ENCODE results near the gene TJP2. TPM values are rescaled to one million over a fixed set of nuclear protein-coding genes. Genes with fewer than 3 reads are reported as not detected.

Gene TJP2
- total RNA-seq, 1 donor from 2014 or later: 6.0 TPM

- H3K4me3 Mint-ChIP-seq (ENCODE audit: unreplicated experiment): no peak overlapping the region
- TF ChIP-seq CTCF (IDR thresholded peaks at IDR 0.05; ENCODE audit: partially characterized antibody, unreplicated experiment): no peak
- no peak for DNase-seq
- no peaks in the 10 kb centered on the region for H3K9me3 Mint-ChIP-seq (ENCODE audit: unreplicated experiment)
- peaks cover 14% of the 10 kb centered on the region for H3K27me3 Mint-ChIP-seq (ENCODE audit: unreplicated experiment)
- no peaks in the 10 kb centered on the region for H3K36me3 Mint-ChIP-seq (ENCODE audit: unreplicated experiment)
- no peak overlapping the region for H3K27ac Mint-ChIP-seq (ENCODE audit: unreplicated experiment)
- peaks cover 7% of the 10 kb centered on the region for H3K4me1 Mint-ChIP-seq (ENCODE audit: low read depth, unreplicated experiment)
These were observed 149.8 kb downstream of the TJP2 start for GRCh38 chr9:69323861-69324260.

Other genes starting within 250 kb of the TJP2 start
- not detected for gene PRKACG, start 160.2 kb upstream of the TJP2 start, total RNA-seq (ENCODE audit: unreplicated experiment)
- gene FXN, start 138.5 kb upstream of the TJP2 start, total RNA-seq (ENCODE audit: unreplicated experiment): 7.1 TPM
- gene ENTREP1, start 150.9 kb downstream of the TJP2 start, total RNA-seq (ENCODE audit: unreplicated experiment): 1.0 TPM